ENCODE data around the gene SEC11A. TPM values are rescaled to one million over a fixed set of nuclear protein-coding genes. Genes with fewer than 3 reads are reported as not detected.

The SEC11A gene
- total and polyA plus RNA-seq, 11 donors, result 55.7 to 152 (median 73.3) TPM

GRCh38 chr15:84629033-84629432, 86.9 kb downstream of the SEC11A start:
- Histone ChIP-seq H3K27me3 (no peaks in the 10 kb centered on the region), H3K4me3 (no peak overlapping the region), H3K4me1 (peaks cover 3 to 26% (median 16%) of the 10 kb centered on the region in 12 donors), H3K9me3 (no peaks in the 10 kb centered on the region), H3K27ac (no peak overlapping the region), H3K36me3 (peaks cover 0 to 6% (median 0%) of the 10 kb centered on the region in 9 donors)
- WGBS, 4 donors, result 91 to 95% (median 93%) methylated on average over 9 of the region's 9 CpGs
- TF ChIP-seq CTCF (IDR thresholded peaks at IDR 0.05) (no peak), POLR2A (IDR thresholded peaks at IDR 0.05) (no peak)
- ATAC-seq (no peak), DNase-seq (no peak)
- intact Hi-C loops (cut with DNase I), result no loop called here

- TF ChIP-seq CTCF (IDR thresholded peaks at IDR 0.05) (no peak), POLR2A (IDR thresholded peaks at IDR 0.05) (no peak)
- WGBS, 4 donors, result 71 to 94% (median 82%) methylated on average over 2 of the region's 2 CpGs
- H3K27me3 ChIP-seq, result no peaks in the 10 kb centered on the region
- peaks cover 7 to 32% (median 24%) of the 10 kb centered on the region in 9 donors for H3K36me3 ChIP-seq
- DNase-seq, result no peak
- no peak overlapping the region for H3K4me3 ChIP-seq
- H3K4me1 ChIP-seq, result peaks cover 0 to 3% (median 0%) of the 10 kb centered on the region in 12 donors
- intact Hi-C loops (cut with DNase I), result no loop called here
- H3K9me3 ChIP-seq, result peaks cover 0 to 23% (median 16%) of the 10 kb centered on the region in 12 donors
- ATAC-seq, result no peak
- H3K27ac ChIP-seq, result no peak overlapping the region
These were observed 90.8 kb downstream of the SEC11A start for GRCh38 chr15:84625123-84625522.

- Histone ChIP-seq H3K27ac (no peak overlapping the region), H3K27me3 (no peaks in the 10 kb centered on the region), H3K4me3 (no peak overlapping the region), H3K9me3 (peaks cover 0 to 23% (median 16%) of the 10 kb centered on the region in 12 donors), H3K4me1 (no peaks in the 10 kb centered on the region), H3K36me3 (peaks cover 7 to 32% (median 24%) of the 10 kb centered on the region in 9 donors)
- ATAC-seq (no peak), DNase-seq (no peak)
- no peak for TF ChIP-seq POLR2A (IDR thresholded peaks at IDR 0.05)
- TF ChIP-seq CTCF (IDR thresholded peaks at IDR 0.05), result no peak
- intact Hi-C loops (cut with DNase I), result no loop called here
- WGBS, 4 donors, result 81 to 91% (median 89%) methylated on average over 6 to 7 of the region's 7 CpGs
These were observed 91.6 kb downstream of the SEC11A start for GRCh38 chr15:84624359-84624758.

GRCh38 chr15:84621358-84621979, 94.5 kb downstream of the SEC11A start:
- ATAC-seq, result no peak
- intact Hi-C loops (cut with DNase I), result no loop called here
- 98 to 99% (median 98%) methylated on average over 16 to 17 of the region's 17 CpGs for WGBS, 4 donors

More at GRCh38 chr15:84621358-84621979, 94.5 kb downstream of the SEC11A start:
- Histone ChIP-seq H3K9me3 (peaks cover 0 to 23% (median 16%) of the 10 kb centered on the region in 12 donors), H3K27ac (no peak overlapping the region), H3K36me3 (peaks cover 7 to 32% (median 23%) of the 10 kb centered on the region in 9 donors), H3K4me3 (no peak overlapping the region), H3K27me3 (no peaks in the 10 kb centered on the region), H3K4me1 (peaks cover 0 to 11% (median 0%) of the 10 kb centered on the region in 12 donors)
- TF ChIP-seq CTCF (IDR thresholded peaks at IDR 0.05), result no peak
- TF ChIP-seq POLR2A (IDR thresholded peaks at IDR 0.05), result no peak
- DNase-seq, result no peak
